UCSD-AML1 (cell line): ENCODE results near the gene TRPM4.
A peak's percentile ranks its signal among the peaks of the same experiment; 100 is the strongest.
"Not testable (repeated sequence)": the region's sequence is repeated elsewhere in the genome, so short reads cannot be mapped to it uniquely, and the experiment has no call there.

Experiments
- DNase-seq: peaks from one replicate; lab custom pipeline; 2025; ENCODE audit not compliant: unreplicated experiment; lab: John Stamatoyannopoulos, UW

The TRPM4 gene

GRCh38 chr19:49126575-49126974 is 31.0 kb upstream of the TRPM4 start:
- DNase-seq = no peak

- not testable (repeated sequence) for DNase-seq
These were observed 30.4 kb upstream of the TRPM4 start for GRCh38 chr19:49127225-49127624.

- DNase-seq = peak; percentile 97
These were observed 29.7 kb upstream of the TRPM4 start for GRCh38 chr19:49127674-49128544.

GRCh38 chr19:49128545-49129237 is 28.9 kb upstream of the TRPM4 start:
- DNase-seq = no peak

- DNase-seq = no peak
These were observed 28.4 kb upstream of the TRPM4 start for GRCh38 chr19:49129238-49129583.

GRCh38 chr19:49130325-49130724 is 27.3 kb upstream of the TRPM4 start:
- no peak for DNase-seq

- no peak for DNase-seq
These were observed 24.5 kb upstream of the TRPM4 start for GRCh38 chr19:49132974-49133609.

GRCh38 chr19:49133621-49134454 is 23.8 kb upstream of the TRPM4 start:
- DNase-seq = no peak

- DNase-seq = no peak
These were observed 21.9 kb upstream of the TRPM4 start for GRCh38 chr19:49135686-49136085.

- no peak for DNase-seq
These were observed 20.8 kb upstream of the TRPM4 start for GRCh38 chr19:49136771-49137171.

GRCh38 chr19:49140951-49141350 is 16.6 kb upstream of the TRPM4 start:
- DNase-seq = no peak

- DNase-seq = no peak
These were observed 16.2 kb upstream of the TRPM4 start for GRCh38 chr19:49141352-49141751.

GRCh38 chr19:49142866-49143335 is 14.7 kb upstream of the TRPM4 start:
- DNase-seq = no peak

- DNase-seq = peak; percentile 95
These were observed 11.8 kb upstream of the TRPM4 start for GRCh38 chr19:49145573-49146407.

GRCh38 chr19:49146408-49146770 is 11.2 kb upstream of the TRPM4 start:
- DNase-seq = not testable (repeated sequence)

- no peak for DNase-seq
These were observed 9.4 kb upstream of the TRPM4 start for GRCh38 chr19:49148044-49148682.

GRCh38 chr19:49148784-49149651 is 8.6 kb upstream of the TRPM4 start:
- DNase-seq = peak; percentile 95

GRCh38 chr19:49149652-49150105 is 7.9 kb upstream of the TRPM4 start:
- peak; percentile 78 for DNase-seq
